HEK293T (cell line): ENCODE measurements around the gene PTPN1.

Experiments used
- CTCF ChIA-PET: fragments of 350-600 bp; formaldehyde crosslinking; extraction: SDS; loops from one replicate; lab custom pipeline; 2021; ENCODE audit warnings: antibody characterized with exemption, inconsistent platforms; lab: Yijun Ruan, JAX
- POLR2A ChIA-PET: fragments of 350-600 bp; formaldehyde crosslinking; extraction: SDS; loops from one replicate; lab custom pipeline; 2020; ENCODE audit warnings: antibody characterized with exemption, inconsistent platforms; lab: Yijun Ruan, JAX
- DNase-seq: peaks from one replicate; pipeline ENCODE4 v3.0.0; 2012; ENCODE audit warnings: mixed read lengths; ENCODE audit errors: extremely low spot score
- ARNT ChIP-seq: fragments of 450-650 bp; IDR thresholded peaks from 2 replicates; pipeline ENCODE4 v1.6.1; 2017; ENCODE audit warnings: mild to moderate bottlenecking
- BHLHE40 ChIP-seq: fragments of 450-650 bp; IDR thresholded peaks from 2 replicates; pipeline ENCODE4 v1.6.1; 2016; ENCODE audit warnings: mild to moderate bottlenecking, moderate library complexity, borderline replicate concordance
- CTBP1 ChIP-seq: fragments of 450-650 bp; IDR thresholded peaks from 2 replicates; pipeline ENCODE4 v1.6.1; 2016; ENCODE audit warnings: borderline replicate concordance
- ELF4 ChIP-seq: fragments of 450-650 bp; IDR thresholded peaks from 2 replicates; pipeline ENCODE4 v1.6.1; 2017; ENCODE audit warnings: antibody characterized with exemption
- FOXA1 ChIP-seq: fragments of 450-650 bp; IDR thresholded peaks from 2 replicates; pipeline ENCODE4 v1.6.1; 2016; ENCODE audit warnings: mild to moderate bottlenecking
- FOXK2 ChIP-seq: fragments of 450-650 bp; IDR thresholded peaks from 2 replicates; pipeline ENCODE4 v1.6.1; 2016; ENCODE audit warnings: mild to moderate bottlenecking
- FOXM1 ChIP-seq: fragments of 450-650 bp; IDR thresholded peaks from 2 replicates; pipeline ENCODE4 v1.6.1; 2017; ENCODE audit warnings: mild to moderate bottlenecking, borderline replicate concordance
- HDGF ChIP-seq: fragments of 450-650 bp; IDR thresholded peaks from 2 replicates; pipeline ENCODE4 v1.6.1; 2017; ENCODE audit warnings: antibody characterized with exemption, borderline replicate concordance
- L3MBTL2 ChIP-seq: fragments of 450-650 bp; conservative IDR thresholded peaks from 2 replicates; pipeline ENCODE4 v1.6.1; 2016; ENCODE audit warnings: mild to moderate bottlenecking
- LEF1 ChIP-seq: fragments of 450-650 bp; IDR thresholded peaks from 2 replicates; pipeline ENCODE4 v1.6.1; 2017; ENCODE audit warnings: mild to moderate bottlenecking, borderline replicate concordance
- NFRKB ChIP-seq: fragments of 450-650 bp; IDR thresholded peaks from 2 replicates; pipeline ENCODE4 v1.6.1; 2016; ENCODE audit warnings: mild to moderate bottlenecking, moderate library complexity
- PKNOX1 ChIP-seq: fragments of 450-650 bp; IDR thresholded peaks from 2 replicates; pipeline ENCODE4 v1.6.1; 2016
- SP1 ChIP-seq: fragments of 450-650 bp; IDR thresholded peaks from 2 replicates; pipeline ENCODE4 v1.6.1; 2017
- SUZ12 ChIP-seq: fragments of 450-650 bp; IDR thresholded peaks from 2 replicates; pipeline ENCODE4 v1.6.1; 2016; ENCODE audit warnings: mild to moderate bottlenecking
- TARDBP ChIP-seq: fragments of 450-650 bp; IDR thresholded peaks from 2 replicates; pipeline ENCODE4 v1.6.1; 2016
- ZNF384 ChIP-seq: fragments of 450-650 bp; IDR thresholded peaks from 2 replicates; pipeline ENCODE4 v1.6.1; 2016

Gene PTPN1

GRCh38 chr20:50589548-50590347 is 79.6 kb downstream of the PTPN1 start:
- POLR2A ChIA-PET: no interaction called here
- CTCF ChIA-PET: no interaction called here
- no peak for DNase-seq
- TF ChIP-seq FOXM1 (no peak), L3MBTL2 (no peak), ZNF384 (no peak), SUZ12 (no peak), FOXA1 (no peak), NFRKB (no peak), TARDBP (no peak), BHLHE40 (no peak)

- no peak for DNase-seq
- TF ChIP-seq ZNF384: no peak
- no peak for TF ChIP-seq TARDBP
- TF ChIP-seq PKNOX1: no peak
- TF ChIP-seq ARNT: no peak
- no peak for TF ChIP-seq FOXA1
- no peak for TF ChIP-seq SUZ12
- no peak for TF ChIP-seq FOXK2
- no peak for TF ChIP-seq HDGF
- no peak for TF ChIP-seq CTBP1
- no peak for TF ChIP-seq LEF1
- no peak for TF ChIP-seq ELF4
- POLR2A ChIA-PET: no interaction called here
- CTCF ChIA-PET: no interaction called here
Measured at GRCh38 chr20:50590348-50590664, 80.1 kb downstream of the PTPN1 start.

- no peak for DNase-seq
- ChIA-PET POLR2A (no interaction called here), CTCF (no interaction called here)
- no peak for TF ChIP-seq TARDBP
- TF ChIP-seq LEF1: no peak
- no peak for TF ChIP-seq FOXM1
- no peak for TF ChIP-seq ARNT
- no peak for TF ChIP-seq SUZ12
- TF ChIP-seq SP1: no peak
- no peak for TF ChIP-seq ELF4
- TF ChIP-seq L3MBTL2: no peak
- no peak for TF ChIP-seq PKNOX1
- TF ChIP-seq HDGF: no peak
- no peak for TF ChIP-seq CTBP1
- no peak for TF ChIP-seq FOXK2
- no peak for TF ChIP-seq FOXA1
- TF ChIP-seq ZNF384: no peak
- TF ChIP-seq NFRKB: no peak
- no peak for TF ChIP-seq BHLHE40
Measured at GRCh38 chr20:50591233-50591852, 81.2 kb downstream of the PTPN1 start.

- POLR2A ChIA-PET: no interaction called here
Measured at GRCh38 chr20:50592282-50593004, 82.3 kb downstream of the PTPN1 start.

GRCh38 chr20:50593005-50593335 is 82.8 kb downstream of the PTPN1 start:
- POLR2A ChIA-PET: no interaction called here
- CTCF ChIA-PET: no interaction called here
- DNase-seq: no peak
- TF ChIP-seq FOXM1: no peak
- no peak for TF ChIP-seq PKNOX1
- no peak for TF ChIP-seq SUZ12
- no peak for TF ChIP-seq LEF1
- no peak for TF ChIP-seq HDGF
- TF ChIP-seq NFRKB: no peak
- TF ChIP-seq ELF4: no peak
- TF ChIP-seq ZNF384: no peak
- TF ChIP-seq L3MBTL2: no peak
- no peak for TF ChIP-seq FOXK2
- TF ChIP-seq SP1: no peak

More at GRCh38 chr20:50592282-50593004, 82.3 kb downstream of the PTPN1 start:
- DNase-seq: no peak
- CTCF ChIA-PET: interaction anchor here (0.5 kb wide), 1 partner anchor 160 kb away, joined by 5 read pairs; no protein-coding TSS in a partner anchor
- TF ChIP-seq ZNF384: no peak
- TF ChIP-seq ARNT: no peak
- no peak for TF ChIP-seq LEF1
- TF ChIP-seq ELF4: no peak
- no peak for TF ChIP-seq CTBP1
- no peak for TF ChIP-seq FOXK2
- no peak for TF ChIP-seq BHLHE40
- no peak for TF ChIP-seq HDGF
- no peak for TF ChIP-seq NFRKB
- TF ChIP-seq FOXA1: no peak
- TF ChIP-seq SP1: no peak
- TF ChIP-seq FOXM1: no peak
- no peak for TF ChIP-seq SUZ12
- TF ChIP-seq L3MBTL2: no peak
- no peak for TF ChIP-seq TARDBP
- no peak for TF ChIP-seq PKNOX1
